ENCODE measurements around the gene FOXA2. TPM values are rescaled to one million over a fixed set of nuclear protein-coding genes. Genes with fewer than 3 reads are reported as not detected.
"Not testable (repeated sequence)": the region's sequence is repeated elsewhere in the genome, so short reads cannot be mapped to it uniquely, and the experiment has no call there.

The FOXA2 gene
- total RNA-seq, 1 experiment from 2014 or later, result 19.3 TPM

DNA sequence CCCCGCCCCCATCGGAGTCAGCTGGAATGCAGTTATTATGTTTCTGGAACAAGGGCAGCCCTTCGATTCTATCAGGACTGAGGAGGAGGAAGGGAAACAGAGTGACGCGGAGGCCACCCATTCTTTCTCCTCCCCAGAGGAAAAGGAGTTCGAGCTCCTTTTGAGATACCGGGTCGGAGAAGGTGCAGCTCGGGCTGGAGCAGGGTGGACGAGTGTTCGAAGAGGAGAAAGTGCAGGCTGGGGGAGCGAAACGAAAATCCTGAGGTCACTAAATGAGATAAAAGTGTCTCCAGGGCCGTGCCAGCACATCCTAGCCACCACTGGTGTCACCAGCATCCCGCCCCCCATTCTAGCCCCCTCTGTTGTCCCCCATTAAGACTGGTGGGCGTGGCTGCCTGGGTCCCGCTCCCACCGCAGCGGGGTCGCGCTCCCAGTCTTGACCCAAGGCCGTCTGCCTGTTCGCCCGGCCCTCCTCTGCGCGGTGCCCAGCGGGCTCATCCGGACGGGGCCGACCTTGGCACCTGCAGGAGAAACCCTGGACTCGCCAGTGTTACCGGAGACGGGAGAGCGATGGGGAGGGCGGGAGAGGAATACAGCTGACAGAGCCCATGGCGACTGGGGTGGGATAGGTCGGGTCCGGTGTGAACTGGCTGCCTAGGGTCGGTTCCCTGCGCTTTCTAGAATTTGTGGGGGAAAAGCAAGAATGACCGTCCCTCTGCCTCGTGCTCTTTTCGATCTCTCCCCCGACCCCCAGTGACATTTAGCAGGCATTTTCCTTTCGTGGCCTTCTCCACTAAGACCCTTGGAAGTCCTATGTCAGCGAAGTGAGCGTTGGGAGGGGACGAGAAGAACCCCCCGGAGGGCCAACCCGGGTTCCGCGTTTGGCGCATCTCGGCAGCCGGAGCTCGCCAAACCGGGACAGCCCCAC, 16.2 kb downstream of the FOXA2 start:
- peak; percentile 83 for DNase-seq
- Histone ChIP-seq H3K36me3 (replicated peaks; ENCODE audit: control insufficient read depth, insufficient read depth, low read length) (no peaks in the 10 kb centered on the region), H3K27me3 (ENCODE audit: control insufficient read depth, insufficient read depth, low read length) (peaks cover 98% of the 10 kb centered on the region), H3K4me3 (ENCODE audit: insufficient read depth, low read depth, low read length) (peak overlapping the region; percentile 36)

- Histone ChIP-seq H3K36me3 (replicated peaks; ENCODE audit: control insufficient read depth, insufficient read depth, low read length) (no peaks in the 10 kb centered on the region), H3K27me3 (ENCODE audit: control insufficient read depth, insufficient read depth, low read length) (peaks cover 98% of the 10 kb centered on the region), H3K4me3 (ENCODE audit: insufficient read depth, low read depth, low read length) (no peak overlapping the region)
- DNase-seq, result no peak
Measured at GRCh38 chr20:22566876-22567658, 17.3 kb downstream of the FOXA2 start.

DNA sequence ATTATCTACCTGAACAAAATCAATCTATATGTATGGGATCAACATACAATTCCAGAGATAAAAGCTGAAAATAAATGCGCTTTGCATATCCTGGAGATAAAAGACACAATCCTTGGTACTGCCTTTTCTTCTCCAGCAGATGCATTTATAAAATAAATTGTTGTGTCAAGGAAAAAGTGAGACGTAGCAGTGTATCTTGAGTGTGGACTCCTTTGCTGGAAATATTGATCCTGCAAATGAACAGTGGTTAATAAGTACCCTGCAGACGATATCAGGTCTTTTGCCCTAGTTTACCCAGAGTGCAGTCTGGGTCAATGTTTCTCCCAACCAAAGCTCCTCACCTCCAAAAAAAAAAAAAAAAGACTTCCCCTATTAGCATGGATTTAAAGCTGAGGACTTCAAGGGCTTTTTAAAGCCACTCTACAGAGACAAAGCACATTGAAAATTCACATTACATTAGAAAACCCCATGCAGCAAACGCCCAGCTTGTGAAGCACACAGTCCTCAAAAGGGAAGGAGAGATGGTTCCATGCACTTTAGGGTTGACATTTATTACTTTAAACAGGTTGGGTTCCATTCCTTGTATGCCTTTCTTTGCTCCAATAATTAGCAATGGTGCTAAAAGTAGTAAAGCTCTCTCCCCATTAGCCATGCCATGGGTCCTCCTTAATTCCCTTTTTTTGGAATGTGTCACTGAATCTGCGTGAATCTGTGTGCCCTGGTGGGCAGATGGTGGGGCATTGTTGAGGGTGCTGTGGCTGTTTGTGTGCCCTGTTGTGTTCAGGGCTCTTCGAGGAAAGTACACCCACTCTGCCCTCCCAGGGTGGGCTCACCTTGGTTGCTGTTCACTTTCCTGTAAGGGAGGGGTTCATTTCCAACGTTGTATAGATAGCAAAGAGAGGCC, 21.1 kb downstream of the FOXA2 start:
- DNase-seq, result no peak
- H3K4me3 ChIP-seq (ENCODE audit: insufficient read depth, low read depth, low read length), result no peak overlapping the region
- H3K27me3 ChIP-seq (ENCODE audit: control insufficient read depth, insufficient read depth, low read length), result peaks cover 97% of the 10 kb centered on the region
- no peaks in the 10 kb centered on the region for H3K36me3 ChIP-seq (replicated peaks; ENCODE audit: control insufficient read depth, insufficient read depth, low read length)

GRCh38 chr20:22562620-22563019, 21.8 kb downstream of the FOXA2 start:
- Histone ChIP-seq H3K27me3 (ENCODE audit: control insufficient read depth, insufficient read depth, low read length) (peaks cover 97% of the 10 kb centered on the region), H3K36me3 (replicated peaks; ENCODE audit: control insufficient read depth, insufficient read depth, low read length) (no peaks in the 10 kb centered on the region), H3K4me3 (ENCODE audit: insufficient read depth, low read depth, low read length) (no peak overlapping the region)
- no peak for DNase-seq

DNA sequence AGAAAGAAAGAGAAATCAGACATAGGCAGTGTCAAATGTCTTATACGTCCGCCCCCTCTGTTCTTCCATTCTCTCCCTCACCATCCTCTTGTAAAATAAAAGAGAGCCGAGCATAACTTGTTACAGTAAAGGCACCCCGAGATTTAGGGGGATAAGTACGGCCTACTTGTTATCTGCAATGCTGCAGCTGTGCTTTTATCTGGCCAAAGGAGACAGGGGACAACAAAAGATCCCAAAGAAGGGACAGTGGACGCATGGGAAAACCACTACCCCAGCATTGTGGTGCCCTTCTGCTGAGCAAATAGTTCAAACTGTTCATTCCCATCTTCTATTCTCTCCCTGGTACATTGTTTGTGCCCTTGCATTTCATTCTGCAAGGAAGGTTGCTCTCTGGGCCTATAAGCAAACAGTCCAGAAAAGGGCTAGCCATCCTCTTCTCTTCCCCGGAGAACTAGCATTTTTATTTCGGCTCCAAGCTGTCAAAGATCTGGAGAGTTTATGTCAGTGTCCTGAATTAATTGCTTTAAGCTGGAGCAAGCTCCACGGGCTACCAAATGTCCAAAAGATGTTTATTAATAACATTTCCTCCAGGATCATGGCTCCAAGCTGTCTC, 22.3 kb downstream of the FOXA2 start:
- Histone ChIP-seq H3K4me3 (ENCODE audit: insufficient read depth, low read depth, low read length) (no peak overlapping the region), H3K36me3 (replicated peaks; ENCODE audit: control insufficient read depth, insufficient read depth, low read length) (no peaks in the 10 kb centered on the region), H3K27me3 (ENCODE audit: control insufficient read depth, insufficient read depth, low read length) (peaks cover 99% of the 10 kb centered on the region)
- DNase-seq, result no peak

DNA sequence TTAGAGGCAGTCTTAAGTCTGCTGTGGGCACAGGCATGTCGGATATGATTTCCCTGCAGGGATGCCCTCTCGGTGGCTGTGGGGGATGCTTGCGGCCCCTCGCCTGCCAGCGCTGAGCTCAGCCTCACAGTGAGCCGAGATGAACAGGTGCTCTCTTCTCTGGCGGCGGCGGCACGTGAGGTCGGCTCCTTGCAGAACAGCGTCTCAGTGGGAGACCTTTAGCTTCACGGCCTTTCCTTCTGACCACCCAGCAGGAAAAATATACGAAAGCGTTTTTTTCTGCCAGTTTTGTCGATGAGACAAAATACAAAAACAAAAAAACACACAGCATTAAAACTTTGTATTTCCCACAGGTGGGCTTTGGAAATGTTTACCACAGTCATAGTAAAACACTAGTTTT, 23.6 kb downstream of the FOXA2 start:
- peak; percentile 70 for DNase-seq

GRCh38 chr20:22559711-22560318, 24.6 kb downstream of the FOXA2 start:
- no peak for DNase-seq
- H3K36me3 ChIP-seq (replicated peaks; ENCODE audit: control insufficient read depth, insufficient read depth, low read length), result no peaks in the 10 kb centered on the region
- no peak overlapping the region for H3K4me3 ChIP-seq (ENCODE audit: insufficient read depth, low read depth, low read length)
- peaks cover 80% of the 10 kb centered on the region for H3K27me3 ChIP-seq (ENCODE audit: control insufficient read depth, insufficient read depth, low read length)

More for the DNA sequence above, 23.6 kb downstream of the FOXA2 start:
- H3K36me3 ChIP-seq (replicated peaks; ENCODE audit: control insufficient read depth, insufficient read depth, low read length), result no peaks in the 10 kb centered on the region
- H3K4me3 ChIP-seq (ENCODE audit: insufficient read depth, low read depth, low read length), result no peak overlapping the region
- H3K27me3 ChIP-seq (ENCODE audit: control insufficient read depth, insufficient read depth, low read length), result peaks cover 90% of the 10 kb centered on the region

- H3K4me3 ChIP-seq (ENCODE audit: insufficient read depth, low read depth, low read length), result no peak overlapping the region
- H3K36me3 ChIP-seq (replicated peaks; ENCODE audit: control insufficient read depth, insufficient read depth, low read length), result no peaks in the 10 kb centered on the region
- peaks cover 62% of the 10 kb centered on the region for H3K27me3 ChIP-seq (ENCODE audit: control insufficient read depth, insufficient read depth, low read length)
- no peak for DNase-seq
Measured at GRCh38 chr20:22557403-22558276, 26.7 kb downstream of the FOXA2 start.

DNA sequence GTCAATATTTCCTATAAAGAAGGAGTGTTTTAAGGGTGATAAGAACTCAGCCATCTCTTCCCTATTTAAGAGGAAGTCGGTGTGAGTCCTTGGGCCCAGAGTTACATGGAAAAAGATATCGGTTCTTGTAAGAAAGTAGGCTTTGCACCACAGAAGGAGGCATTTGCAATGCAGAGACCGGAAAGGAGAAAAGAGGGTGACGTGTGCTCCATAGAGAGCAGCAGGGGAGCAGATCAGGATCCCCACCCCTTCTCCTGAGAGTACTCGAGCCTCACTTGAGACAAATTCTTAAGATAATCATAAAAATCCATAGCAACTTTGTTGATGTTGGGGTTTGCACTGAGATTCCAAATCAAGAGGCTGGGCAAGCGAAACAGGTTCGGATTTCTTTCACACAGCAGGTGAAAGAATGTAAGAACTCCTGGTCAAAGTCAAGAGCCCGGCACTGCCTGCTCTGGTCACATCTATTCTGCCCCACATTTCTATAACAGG, 27.8 kb downstream of the FOXA2 start:
- Histone ChIP-seq H3K4me3 (ENCODE audit: insufficient read depth, low read depth, low read length) (no peak overlapping the region), H3K36me3 (replicated peaks; ENCODE audit: control insufficient read depth, insufficient read depth, low read length) (no peaks in the 10 kb centered on the region), H3K27me3 (ENCODE audit: control insufficient read depth, insufficient read depth, low read length) (peaks cover 52% of the 10 kb centered on the region)
- no peak for DNase-seq

GRCh38 chr20:22555791-22556564, 28.4 kb downstream of the FOXA2 start:
- H3K36me3 ChIP-seq (replicated peaks; ENCODE audit: control insufficient read depth, insufficient read depth, low read length), result no peaks in the 10 kb centered on the region
- DNase-seq, result no peak
- H3K27me3 ChIP-seq (ENCODE audit: control insufficient read depth, insufficient read depth, low read length), result peaks cover 45% of the 10 kb centered on the region
- no peak overlapping the region for H3K4me3 ChIP-seq (ENCODE audit: insufficient read depth, low read depth, low read length)

DNA sequence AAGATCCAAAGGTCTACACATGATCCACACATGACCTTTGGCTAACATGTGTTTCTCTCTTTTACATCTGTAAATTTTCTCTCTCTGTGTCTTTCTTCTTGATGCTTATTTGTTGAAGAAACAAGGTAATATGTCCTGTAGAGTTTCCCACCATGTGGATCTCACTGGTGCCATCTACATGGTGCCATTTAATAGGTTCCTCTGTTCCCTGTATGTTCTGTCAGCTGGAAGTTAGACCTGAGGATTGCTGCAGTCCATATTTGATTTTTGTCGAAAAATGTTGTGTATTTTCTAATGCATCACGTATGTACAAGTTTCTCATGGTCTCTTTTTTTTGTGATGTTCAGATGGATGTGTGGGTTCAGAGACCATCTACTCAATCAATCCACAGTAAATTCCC, 30.0 kb downstream of the FOXA2 start:
- Histone ChIP-seq H3K27me3 (ENCODE audit: control insufficient read depth, insufficient read depth, low read length) (peaks cover 30% of the 10 kb centered on the region), H3K36me3 (replicated peaks; ENCODE audit: control insufficient read depth, insufficient read depth, low read length) (no peaks in the 10 kb centered on the region), H3K4me3 (ENCODE audit: insufficient read depth, low read depth, low read length) (no peak overlapping the region)
- DNase-seq, result no peak

DNA sequence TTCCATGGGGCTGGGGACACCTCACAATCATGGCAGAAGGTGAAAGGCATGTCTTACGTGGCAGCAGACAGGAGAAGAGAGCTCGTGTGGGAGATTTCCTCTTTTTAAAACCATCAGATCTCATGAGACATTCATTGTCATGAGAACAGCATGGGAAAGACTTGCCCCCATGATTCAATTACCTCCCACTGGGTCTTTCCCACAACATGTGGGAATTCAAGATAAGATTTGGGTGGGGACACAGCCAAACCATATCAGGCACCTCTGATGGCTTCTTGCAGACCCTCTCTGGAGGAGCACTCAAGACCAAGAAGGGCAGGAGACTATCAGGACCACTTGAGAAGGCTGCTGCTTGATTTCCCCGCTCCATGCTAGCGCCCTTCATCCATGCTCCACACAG, 33.9 kb downstream of the FOXA2 start:
- not testable (repeated sequence) for DNase-seq; H3K27me3 ChIP-seq (ENCODE audit: control insufficient read depth, insufficient read depth, low read length); H3K36me3 ChIP-seq (replicated peaks; ENCODE audit: control insufficient read depth, insufficient read depth, low read length); H3K4me3 ChIP-seq (ENCODE audit: insufficient read depth, low read depth, low read length)
